ENCODE measurements around the gene LCN6.

DNA sequence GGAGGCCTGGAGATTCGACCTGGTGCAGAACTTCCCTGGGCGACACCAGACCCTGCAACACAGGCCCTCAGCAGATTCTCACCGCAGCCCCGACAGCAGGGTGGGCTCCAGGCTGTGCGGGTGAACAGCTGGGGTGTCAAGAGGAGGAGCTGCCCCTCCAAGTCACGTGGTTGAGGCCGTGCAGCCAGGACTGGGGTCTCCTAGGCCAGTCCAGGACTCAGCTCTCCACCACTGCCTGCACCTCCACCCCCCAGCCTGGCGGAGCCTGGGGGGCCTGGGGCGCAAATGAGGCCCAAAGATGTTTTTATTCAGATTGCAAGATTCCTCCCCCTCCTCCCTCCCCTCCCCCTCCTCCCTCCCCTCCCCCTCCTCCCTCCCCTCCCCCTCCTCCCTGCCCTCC lies 51.8 kb downstream of the LCN6 start:
- TF ChIP-seq, protein P1, sequence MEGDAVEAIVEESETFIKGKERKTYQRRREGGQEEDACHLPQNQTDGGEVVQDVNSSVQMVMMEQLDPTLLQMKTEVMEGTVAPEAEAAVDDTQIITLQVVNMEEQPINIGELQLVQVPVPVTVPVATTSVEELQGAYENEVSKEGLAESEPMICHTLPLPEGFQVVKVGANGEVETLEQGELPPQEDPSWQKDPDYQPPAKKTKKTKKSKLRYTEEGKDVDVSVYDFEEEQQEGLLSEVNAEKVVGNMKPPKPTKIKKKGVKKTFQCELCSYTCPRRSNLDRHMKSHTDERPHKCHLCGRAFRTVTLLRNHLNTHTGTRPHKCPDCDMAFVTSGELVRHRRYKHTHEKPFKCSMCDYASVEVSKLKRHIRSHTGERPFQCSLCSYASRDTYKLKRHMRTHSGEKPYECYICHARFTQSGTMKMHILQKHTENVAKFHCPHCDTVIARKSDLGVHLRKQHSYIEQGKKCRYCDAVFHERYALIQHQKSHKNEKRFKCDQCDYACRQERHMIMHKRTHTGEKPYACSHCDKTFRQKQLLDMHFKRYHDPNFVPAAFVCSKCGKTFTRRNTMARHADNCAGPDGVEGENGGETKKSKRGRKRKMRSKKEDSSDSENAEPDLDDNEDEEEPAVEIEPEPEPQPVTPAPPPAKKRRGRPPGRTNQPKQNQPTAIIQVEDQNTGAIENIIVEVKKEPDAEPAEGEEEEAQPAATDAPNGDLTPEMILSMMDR (IDR thresholded peaks at IDR 0.05; ENCODE audit: low read length): no peak
- no peak for TF ChIP-seq EZH2 (optimal IDR thresholded peaks at IDR 0.05; ENCODE audit: low read depth, low read length)
- TF ChIP-seq EZH2phosphoT487 (IDR thresholded peaks at IDR 0.05; ENCODE audit: low read length): no peak
